Stimulated activated CD8-positive, alpha-beta memory T cell treated with anti-CD3 and anti-CD28 coated beads, Interleukin-4, amount 100 ng/mL, for 4 hours (primary cell): ENCODE results near the gene GARS1.
"Not testable (repeated sequence)": the region's sequence is repeated elsewhere in the genome, so short reads cannot be mapped to it uniquely, and the experiment has no call there.

Experiments
- DNase-seq, 2 donors: peaks; one replicate each; pipeline ENCODE4 v3.0.0-alpha.2; 2020; ENCODE audit warnings: low read depth in 2 of 2, low spot score in 1 of 2

GARS1 gene, protein sequence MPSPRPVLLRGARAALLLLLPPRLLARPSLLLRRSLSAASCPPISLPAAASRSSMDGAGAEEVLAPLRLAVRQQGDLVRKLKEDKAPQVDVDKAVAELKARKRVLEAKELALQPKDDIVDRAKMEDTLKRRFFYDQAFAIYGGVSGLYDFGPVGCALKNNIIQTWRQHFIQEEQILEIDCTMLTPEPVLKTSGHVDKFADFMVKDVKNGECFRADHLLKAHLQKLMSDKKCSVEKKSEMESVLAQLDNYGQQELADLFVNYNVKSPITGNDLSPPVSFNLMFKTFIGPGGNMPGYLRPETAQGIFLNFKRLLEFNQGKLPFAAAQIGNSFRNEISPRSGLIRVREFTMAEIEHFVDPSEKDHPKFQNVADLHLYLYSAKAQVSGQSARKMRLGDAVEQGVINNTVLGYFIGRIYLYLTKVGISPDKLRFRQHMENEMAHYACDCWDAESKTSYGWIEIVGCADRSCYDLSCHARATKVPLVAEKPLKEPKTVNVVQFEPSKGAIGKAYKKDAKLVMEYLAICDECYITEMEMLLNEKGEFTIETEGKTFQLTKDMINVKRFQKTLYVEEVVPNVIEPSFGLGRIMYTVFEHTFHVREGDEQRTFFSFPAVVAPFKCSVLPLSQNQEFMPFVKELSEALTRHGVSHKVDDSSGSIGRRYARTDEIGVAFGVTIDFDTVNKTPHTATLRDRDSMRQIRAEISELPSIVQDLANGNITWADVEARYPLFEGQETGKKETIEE

DNA sequence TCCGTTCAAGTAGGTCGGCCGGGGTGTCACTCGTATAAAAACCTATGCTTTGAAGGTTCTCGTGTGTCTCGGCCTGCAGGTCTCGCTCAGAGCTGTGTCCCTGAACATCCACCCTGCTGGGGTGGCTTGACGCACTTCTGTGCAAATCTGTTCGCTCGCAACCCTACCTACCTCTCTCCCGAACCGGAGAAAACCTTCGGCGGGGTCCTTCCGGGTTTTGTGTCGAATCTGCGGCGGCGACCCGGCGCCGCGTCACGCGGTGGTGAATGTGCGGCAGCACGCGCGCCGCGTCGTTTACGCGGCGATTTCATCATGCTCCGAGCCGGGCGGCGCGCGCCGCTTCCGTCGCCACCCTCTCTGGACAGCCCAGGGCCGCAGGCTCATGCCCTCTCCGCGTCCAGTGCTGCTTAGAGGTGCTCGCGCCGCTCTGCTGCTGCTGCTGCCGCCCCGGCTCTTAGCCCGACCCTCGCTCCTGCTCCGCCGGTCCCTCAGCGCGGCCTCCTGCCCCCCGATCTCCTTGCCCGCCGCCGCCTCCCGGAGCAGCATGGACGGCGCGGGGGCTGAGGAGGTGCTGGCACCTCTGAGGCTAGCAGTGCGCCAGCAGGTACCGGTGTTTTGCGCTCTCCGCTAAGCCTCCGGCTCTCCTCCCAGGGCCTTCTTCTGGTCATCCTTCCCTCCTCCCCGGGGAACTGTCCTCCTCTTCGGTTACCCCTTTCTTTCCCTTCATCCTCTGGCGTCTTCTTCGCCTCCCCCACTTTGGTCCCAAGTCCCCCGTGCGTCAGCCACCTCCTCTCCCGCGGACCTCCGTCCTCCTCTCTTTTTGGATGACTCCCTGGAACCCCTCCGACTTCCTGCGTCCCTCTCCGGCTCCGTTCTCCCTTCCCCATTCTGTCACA, at the start of gene GARS1:
TSS of gene GARS1 (plus strand) at position 339 of the 896 bp plus-strand sequence. CDS start at position 383, 44 bp downstream.
- peak; percentile 73 to 79 for DNase-seq

DNA sequence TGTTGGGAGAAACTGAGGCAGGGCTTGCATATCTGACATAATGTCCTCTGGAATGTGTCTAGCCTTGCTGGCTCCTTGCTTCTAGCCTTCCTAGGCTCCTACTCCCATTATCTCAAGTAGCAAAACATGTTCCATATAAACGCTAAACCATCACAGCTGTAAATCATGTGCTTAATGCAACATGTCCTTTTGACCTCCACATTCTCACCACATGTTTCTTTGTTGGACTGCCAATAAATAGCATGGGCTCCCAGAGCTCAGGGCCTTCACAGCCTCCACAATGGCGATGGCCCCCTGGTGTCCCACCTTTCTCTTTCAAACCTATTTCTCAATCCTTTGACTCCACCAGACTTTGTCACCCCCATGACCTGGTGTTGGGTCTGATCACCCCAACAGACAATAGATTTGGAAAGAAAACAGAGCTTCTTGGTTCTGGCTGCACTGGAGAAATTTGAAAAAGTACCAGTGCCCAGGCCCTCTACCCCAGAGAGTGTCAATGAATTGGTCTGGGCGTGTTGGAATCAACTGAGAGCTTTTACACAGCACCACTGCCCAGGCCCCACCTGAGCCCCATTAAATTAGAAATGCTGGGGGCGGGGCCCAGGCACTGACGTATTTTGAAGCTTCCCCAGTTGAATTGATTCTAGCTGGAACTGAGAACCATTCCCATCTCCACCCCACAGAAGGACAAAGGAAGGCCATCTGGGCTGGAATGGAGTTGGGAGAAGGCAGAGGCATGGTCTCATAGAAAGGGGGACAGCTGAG, 48.7 kb upstream of the GARS1 start:
- DNase-seq: no peak

DNA sequence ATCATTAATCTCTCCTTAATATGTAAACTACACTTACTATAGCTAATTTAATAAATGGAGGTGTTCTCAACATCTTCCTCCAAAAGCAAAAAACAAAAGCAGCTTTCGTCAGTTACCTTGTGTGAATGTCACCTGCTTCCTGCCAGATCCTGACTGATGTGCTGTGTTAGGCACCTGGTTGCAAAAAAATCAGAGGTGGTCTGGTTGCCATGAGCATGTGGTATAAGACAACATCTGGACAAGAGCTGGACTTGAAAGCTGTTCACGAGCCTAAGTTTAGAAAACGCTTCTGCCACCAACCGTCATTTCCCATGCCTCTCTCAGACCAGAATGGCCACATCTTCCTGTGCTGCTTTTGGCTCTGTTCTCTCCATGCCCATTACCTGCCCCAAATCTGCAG, 48.1 kb upstream of the GARS1 start:
- no peak for DNase-seq

DNA sequence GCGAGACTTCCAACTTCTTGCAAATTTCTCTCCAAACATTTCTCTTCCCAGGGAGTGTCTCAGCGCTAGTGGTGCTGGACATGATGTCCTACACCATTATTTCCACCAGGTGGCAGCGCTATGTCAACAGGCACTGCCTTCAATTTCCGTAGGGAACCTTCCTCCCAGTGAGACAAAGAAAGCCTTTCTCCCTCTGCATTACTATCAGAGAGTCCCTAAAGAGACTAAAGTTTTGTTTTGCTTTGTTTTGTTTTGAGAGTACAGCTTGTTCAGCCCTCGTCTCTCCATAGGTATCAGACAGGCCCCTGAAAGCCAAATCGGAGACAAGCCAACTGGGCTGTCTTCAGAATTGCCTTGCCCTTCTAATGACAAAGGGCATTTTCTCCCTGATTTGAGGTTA, 45.8 kb upstream of the GARS1 start:
- DNase-seq: no peak

DNA sequence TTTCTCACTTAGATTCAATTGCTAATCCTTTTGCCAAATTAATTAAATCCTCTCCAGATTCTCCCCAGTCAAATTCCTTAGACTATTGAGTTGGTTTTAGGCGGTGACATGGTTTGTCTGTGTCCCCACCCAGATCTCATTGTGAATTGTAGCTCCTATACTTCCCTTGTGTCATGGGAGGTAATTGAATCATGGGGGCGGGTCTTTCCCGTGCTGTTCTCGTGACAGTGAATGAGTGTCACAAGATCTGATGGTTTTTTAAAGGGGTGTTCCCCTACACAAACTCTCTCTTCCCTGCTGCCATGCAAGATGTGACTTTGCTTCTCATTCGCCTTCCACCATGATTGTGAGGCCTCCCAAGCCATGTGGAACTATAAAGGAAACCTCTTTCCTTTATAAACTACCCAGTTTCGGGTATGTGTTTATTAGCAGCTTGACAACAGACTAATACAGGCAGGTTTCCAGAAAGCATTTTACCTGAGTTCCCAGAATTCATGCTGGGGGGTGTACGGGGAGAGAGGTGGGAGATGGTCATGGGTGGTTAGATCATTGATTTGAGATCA, 44.7 kb upstream of the GARS1 start:
- no peak for DNase-seq

DNA sequence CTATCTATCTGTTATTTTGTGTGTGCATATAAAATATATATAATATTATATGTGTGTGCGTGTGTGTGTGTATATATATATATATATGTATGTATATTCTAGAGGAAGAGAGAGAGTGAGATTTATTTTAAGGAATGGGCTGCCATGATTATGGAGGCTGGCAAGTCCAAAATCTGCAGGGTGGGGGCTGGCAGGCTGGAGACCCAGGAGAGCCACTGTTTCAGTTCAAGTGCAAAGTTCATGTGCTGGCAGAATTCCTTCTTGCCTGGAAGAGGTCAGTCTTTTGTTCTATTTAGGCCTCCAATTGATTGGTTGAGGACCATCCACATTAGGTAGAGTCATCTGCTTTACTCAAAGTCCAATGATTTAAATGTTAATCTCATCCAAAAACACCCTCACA, 42.3 kb upstream of the GARS1 start:
- DNase-seq: no peak

DNA sequence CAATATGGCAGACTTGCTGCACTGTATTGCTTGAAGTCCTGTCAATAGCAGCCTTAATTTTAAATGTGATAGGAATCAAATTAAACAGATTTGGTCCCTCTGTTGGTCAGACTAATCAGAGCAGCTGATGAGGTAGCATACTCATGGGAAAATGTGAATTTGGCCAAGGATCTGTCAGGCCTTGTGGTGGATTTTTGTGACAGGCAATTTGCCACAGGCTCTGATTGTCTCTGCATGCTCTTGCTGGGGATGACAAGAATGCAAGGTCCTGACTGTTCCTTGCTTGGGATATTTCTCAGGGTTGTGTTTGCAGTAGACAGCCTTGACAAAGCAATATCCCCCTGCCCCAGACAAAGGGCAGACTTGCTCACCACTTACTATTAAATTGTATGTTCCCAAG, 41.5 kb upstream of the GARS1 start:
- no peak for DNase-seq

DNA sequence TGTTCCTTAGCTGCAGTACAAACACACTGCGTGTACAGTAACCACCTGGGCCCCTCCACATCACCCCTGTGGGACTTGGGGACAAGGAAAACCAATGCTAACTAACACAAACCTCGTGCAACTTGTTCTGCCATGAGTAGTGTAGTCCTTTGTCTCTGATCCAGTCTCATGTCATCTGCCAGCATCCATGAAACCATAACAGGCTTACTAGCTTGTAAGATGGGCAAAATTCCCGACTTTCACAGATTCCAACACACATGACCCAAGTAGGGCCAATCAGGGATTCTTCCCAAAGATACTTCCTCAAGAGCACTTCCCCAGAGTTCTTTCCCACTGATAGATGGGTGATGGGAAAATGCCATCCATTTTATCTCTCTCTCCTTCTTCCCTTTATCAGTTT, 41.1 kb upstream of the GARS1 start:
- no peak for DNase-seq

DNA sequence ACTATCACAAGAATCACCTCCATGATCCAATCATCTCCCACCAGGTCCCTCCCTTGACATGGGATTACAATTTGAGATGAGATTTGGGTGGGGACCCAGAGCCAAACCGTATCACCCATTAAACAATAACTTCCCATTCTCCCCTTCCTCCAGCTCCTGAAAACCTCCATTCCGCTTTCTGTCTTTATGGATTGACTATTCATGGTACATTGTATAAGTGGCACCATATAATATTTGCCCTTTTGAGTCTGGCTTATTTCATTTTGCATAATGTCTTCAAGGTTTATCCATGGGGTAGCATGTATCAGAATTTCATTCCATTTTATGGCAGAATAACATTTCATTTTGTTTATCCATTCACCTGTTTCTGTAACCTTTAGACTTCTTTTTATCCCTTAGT, 39.2 kb upstream of the GARS1 start:
- no peak for DNase-seq

DNA sequence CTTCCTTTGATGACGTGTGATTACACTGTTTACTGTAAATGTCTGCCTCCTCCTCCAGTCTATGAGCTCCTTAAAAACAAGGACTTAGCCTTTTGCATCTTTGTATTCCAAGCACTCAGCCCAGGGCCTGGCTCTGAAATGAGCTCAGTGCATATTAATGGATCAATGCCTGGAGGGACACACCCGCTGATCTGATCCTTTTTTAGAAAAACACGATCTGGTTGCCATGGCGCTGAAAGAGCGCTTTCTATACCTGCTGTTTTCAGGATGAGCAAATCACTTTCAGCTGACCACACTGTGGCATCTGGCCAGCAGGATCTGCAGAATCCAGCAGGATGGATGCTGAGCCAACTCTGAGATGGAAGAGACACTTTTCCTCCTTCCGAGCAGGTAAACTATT, 37.8 kb upstream of the GARS1 start:
- DNase-seq: no peak

DNA sequence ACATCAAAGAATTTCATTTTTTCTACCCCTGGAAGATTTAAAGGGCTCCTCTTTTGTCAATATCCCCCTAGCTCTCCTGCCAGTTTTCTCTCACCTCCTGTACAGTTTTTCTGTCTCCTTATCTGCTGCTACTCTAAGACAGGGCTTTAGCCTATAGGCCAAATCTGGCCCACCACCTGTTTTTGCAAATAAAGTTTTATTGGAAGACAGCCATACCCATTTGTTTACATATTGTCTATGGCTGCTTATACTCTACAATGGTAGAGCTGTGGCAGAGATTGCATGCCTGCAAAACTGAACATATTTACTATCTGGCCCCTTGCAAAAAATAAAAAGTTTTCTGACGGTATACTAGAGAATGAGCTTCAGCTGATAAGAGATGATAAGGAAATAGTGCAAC, 37.4 kb upstream of the GARS1 start:
- no peak for DNase-seq

DNA sequence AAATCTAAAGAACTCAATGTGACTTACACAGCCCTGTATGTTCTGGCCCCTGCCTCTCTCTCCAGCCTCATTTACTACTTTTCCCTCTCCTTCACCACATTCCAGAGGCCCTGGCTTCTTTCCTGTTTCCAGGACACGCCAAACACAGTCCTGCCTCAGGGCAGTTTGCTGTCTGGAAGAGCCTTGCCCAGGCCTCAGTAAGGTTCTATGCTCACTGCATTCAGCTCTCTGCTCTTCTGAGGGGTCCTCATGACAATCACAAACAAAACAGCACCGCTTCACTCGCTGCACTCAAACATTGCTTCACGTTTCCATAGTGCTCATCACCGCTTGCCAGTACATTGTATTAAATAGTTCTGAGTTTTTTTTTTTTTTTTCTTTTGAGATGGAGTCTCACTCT, 35.1 kb upstream of the GARS1 start:
- no peak for DNase-seq

DNA sequence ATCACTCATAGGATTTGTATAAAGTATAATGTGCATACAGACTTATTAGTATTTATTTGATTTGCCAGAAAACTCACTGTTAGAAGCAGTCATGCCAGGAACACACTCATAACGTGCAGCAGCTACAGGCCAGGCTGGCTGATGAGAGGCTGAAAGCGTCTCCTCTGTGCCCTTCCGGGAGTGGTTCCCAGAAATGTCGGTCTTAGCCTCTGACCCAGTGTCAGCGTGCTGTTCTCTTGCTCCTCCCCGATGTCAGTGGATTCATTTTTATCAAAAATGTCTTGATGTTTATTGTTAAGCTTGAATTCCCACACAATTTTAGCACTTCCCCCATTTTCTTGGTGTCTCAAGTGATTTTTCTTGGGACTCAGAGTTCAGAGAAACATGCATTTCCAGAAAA, 33.3 kb upstream of the GARS1 start:
- DNase-seq: no peak

DNA sequence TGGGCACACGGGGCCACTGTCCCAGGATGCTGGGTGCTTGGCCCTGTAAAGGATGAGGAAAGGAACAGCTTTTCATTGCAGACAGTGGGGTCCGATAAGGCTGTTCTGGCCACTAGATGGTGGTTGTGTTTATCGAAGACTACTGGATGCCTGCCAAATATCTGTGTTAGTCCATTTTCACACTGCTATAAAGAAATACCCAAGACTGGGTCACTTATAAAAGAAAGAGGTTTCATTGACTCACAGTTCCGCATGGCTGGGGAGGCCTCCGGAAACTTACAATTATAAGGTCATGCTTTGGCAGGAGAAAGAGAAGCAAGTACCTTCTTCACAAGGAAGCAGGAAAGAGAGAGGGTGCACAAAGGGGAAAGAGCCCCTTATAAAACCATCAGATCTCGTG, 32.2 kb upstream of the GARS1 start:
- no peak for DNase-seq

DNA sequence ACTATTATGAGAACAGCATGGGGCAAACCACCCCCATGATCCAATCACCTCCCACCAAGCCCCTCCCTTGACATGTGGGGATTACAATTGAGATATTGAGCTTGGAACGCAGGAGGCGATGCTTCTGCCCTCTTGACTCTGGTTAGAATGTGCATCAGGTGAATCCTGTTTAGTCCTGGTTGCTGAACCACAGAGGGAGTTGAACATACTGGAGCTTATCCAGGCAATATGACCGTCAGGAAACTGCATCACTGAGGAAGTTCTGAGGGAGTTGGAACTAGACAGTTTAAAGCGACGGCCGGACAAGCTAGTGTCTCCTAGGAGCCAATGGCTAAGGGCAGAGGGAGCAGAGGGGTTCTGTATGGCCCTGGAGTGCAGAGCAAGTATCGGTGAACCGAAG, 31.8 kb upstream of the GARS1 start:
- no peak for DNase-seq

DNA sequence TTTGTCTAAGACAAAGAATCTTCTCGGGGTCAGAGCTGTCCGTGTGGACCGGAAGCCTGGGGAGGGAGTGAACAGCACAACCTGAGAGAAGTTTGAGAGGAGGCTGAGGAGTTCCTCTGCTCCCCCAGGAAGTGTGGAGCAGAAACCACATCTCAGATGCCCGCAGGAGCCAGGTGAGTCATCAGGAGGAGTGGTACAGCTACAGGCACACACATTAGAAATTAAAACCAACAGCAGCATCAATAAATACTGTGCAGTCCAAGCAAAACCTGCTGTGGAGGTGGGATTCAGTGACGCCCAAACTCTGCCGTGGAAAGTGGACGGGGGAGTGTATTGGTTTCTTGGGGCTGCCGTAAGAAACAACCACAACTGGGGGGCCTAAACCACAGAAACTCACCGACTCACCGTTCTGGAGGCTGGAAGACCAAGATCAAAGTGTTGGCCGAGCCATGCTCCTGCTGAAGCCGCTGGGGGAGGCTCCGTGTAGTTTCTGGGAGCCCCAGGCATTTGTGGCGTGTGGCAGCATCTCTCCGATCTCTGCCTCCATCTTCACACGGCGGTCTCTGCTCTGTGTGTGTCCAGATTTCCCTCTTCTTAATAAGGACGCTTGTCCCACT, 31.2 kb upstream of the GARS1 start:
- DNase-seq: no peak

DNA sequence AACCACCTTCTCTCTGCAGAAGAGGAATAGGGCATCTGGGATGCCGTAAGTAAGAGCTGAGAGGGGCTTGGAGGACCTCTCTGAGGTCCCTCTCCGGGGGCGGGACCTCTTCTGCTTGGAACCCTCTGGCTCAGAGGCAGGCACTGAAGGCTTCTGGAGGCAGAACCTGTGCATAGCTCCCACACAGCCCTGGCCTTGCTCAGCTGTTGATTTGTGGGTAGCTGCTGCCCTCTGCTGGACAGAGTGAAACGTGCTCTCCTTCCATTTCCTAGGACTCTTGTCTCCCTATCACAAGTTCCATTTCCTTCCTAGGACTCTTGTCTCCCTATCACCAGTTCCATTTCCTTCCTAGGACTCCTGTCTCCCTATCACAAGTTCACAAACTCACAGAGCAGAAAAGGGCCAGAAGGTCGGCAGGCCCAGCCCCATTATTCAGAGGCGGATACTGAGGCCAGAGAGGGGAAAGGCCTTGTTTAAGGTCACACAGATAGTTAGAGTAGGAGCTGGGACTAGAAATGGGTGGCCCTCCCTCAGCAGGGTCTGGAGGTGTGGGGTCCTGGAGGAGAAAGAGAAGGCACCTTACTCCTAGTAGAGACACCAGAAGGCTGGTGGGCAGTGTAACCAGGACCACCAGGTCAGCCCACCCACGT, 30.3 kb upstream of the GARS1 start:
- DNase-seq: peak; percentile 44 to 66

DNA sequence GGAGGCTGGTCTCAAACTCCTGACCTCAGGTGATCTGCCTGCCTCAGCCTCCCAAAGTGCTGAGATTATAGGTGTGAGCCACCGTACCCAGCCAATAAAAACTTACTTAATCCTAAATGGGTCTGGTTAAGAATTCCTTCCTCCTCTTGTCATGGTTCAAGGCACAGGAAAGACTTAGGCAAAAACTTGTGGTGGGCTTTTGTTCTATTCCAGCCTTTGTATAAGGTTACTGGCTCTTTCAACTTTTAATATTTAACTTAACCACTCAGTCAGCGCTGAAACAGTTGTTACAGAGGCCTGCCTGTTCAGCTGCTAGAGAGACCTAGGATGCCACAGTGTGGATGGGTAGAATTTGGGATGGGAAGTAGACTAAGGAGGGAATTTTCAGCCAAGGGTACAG, 28.1 kb upstream of the GARS1 start:
- DNase-seq: no peak

DNA sequence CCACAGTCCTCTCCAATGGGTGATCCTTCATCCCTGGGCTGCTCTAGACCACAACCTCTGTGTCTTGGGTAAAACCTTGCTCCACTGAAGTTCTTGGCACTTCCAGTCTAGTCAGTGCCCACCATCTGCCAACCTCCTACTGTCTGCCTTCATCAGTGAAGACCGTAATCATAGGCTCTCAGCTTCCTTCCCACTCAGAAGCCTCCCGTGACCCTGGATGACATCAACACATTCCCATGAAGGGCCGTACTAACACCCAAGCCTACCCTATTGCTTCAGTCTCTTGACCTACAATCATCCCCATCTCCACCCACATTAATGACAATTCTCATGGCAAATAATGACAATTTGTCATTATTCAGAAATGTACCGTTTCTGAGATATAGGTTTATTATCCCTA, 27.6 kb upstream of the GARS1 start:
- DNase-seq: no peak

DNA sequence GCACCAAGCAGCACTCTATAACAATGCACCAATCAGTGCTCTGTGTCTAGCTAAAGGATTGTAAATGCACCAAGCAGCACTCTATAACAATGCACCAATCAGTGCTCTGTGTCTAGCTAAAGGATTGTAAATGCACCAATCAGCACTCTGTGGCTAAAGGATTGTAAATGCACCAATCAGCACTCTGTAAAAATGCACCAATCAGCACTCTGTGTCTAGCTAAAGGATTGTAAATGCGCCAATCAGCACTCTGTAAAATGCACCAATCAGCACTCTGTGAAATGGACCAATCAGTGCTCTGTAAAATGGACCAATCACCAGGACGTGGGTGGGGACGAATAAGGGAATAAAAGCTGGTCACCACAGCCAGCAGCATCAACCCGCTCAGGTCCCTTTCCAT, 24.4 kb upstream of the GARS1 start:
- DNase-seq: not testable (repeated sequence)
